ENCODE results near the gene CCNO. TPM values are rescaled to one million over a fixed set of nuclear protein-coding genes. Genes with fewer than 3 reads are reported as not detected.

Gene CCNO
- total RNA-seq, 4 donors from 2014 or later = 0.95 to 3.1 (median 2.5) TPM; not detected in 1

DNA sequence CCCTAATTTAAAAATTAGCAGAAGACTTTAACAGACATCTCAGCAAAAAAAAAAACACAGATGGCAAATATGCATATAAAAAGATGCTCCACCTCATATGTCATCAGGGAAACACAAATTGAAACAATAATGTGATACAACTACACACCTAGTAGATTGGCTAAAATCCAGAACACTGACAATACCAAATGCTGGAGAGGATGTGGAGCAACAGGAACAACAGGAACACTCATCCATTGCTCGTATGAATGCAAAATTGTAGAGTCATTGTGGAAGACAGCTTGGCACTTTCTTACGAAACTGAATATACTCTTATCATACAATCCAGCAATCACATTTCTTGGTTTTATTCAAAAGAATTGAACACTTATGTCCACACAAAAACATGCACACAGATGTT is 28.4 kb downstream of the CCNO start:
- no peak for TF ChIP-seq POLR2A (IDR thresholded peaks at IDR 0.05)
- TF ChIP-seq CTCF (IDR thresholded peaks at IDR 0.05) = no peak
- DNase-seq = no peak
- no peaks in the 10 kb centered on the region for H3K4me1 ChIP-seq

GRCh38 chr5:55191165-55191564 is 42.2 kb downstream of the CCNO start:
- Histone ChIP-seq H3K4me1 (no peaks in the 10 kb centered on the region), H3K9me3 (no peaks in the 10 kb centered on the region), H3K36me3 (no peaks in the 10 kb centered on the region), H3K27me3 (no peaks in the 10 kb centered on the region), H3K4me3 (no peak overlapping the region), H3K27ac (no peak overlapping the region)
- DNase-seq = no peak
- TF ChIP-seq POLR2A (IDR thresholded peaks at IDR 0.05) (no peak), CTCF (IDR thresholded peaks at IDR 0.05) (no peak)

More for the DNA sequence above, 28.4 kb downstream of the CCNO start:
- no peak overlapping the region for H3K4me3 ChIP-seq
- no peaks in the 10 kb centered on the region for H3K9me3 ChIP-seq
- H3K36me3 ChIP-seq = no peaks in the 10 kb centered on the region
- no peak overlapping the region for H3K27ac ChIP-seq
- H3K27me3 ChIP-seq = no peaks in the 10 kb centered on the region

GRCh38 chr5:55188656-55189540 is 44.5 kb downstream of the CCNO start:
- Histone ChIP-seq H3K36me3 (no peaks in the 10 kb centered on the region), H3K27ac (no peak overlapping the region), H3K4me1 (no peaks in the 10 kb centered on the region), H3K4me3 (no peak overlapping the region), H3K27me3 (no peaks in the 10 kb centered on the region), H3K9me3 (no peaks in the 10 kb centered on the region)
- no peak for TF ChIP-seq CTCF (IDR thresholded peaks at IDR 0.05)
- TF ChIP-seq POLR2A (IDR thresholded peaks at IDR 0.05) = no peak
- no peak for DNase-seq

DNA sequence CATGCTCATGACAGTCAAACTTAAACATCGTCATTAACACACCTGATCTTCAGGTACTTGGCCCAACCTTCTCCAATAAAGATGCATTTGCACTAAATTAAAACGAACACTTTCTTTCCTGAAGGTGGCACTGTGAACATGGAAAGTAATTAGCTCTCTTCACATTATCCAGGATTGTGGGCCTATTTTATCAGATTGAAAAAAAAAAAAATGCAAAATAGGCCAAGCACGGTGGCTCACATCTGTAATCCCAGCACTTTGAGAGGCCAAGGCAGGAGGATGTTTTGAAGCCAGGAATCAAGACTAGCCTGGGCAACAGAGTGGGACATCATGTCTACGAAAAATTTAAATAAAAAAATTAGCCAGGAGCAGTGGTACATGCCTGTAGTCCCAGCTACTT is 46.0 kb downstream of the CCNO start:
- Histone ChIP-seq H3K4me3 (no peak overlapping the region), H3K27me3 (no peaks in the 10 kb centered on the region), H3K9me3 (no peaks in the 10 kb centered on the region), H3K27ac (no peak overlapping the region), H3K4me1 (no peaks in the 10 kb centered on the region), H3K36me3 (no peaks in the 10 kb centered on the region)
- TF ChIP-seq POLR2A (IDR thresholded peaks at IDR 0.05) = no peak
- TF ChIP-seq CTCF (IDR thresholded peaks at IDR 0.05) = peak in 3 of 6 experiments; percentile 32 to 48 (median 39)
- no peak for DNase-seq

Other genes starting within 250 kb of the CCNO start
- gene ESM1, start 248.0 kb downstream of the CCNO start, total RNA-seq = not detected
- not detected for gene GZMK, start 209.4 kb downstream of the CCNO start, total RNA-seq
- gene GZMA, start 131.0 kb downstream of the CCNO start, total RNA-seq = 10 to 100 TPM in 1 of 4 donors, 1 to 10 TPM in 2, not detected in 1; 2.2 to 13.8 (median 7.2) TPM
- 1 to 10 TPM in 3 of 4 donors, under 1 TPM in 1; 0.88 to 5.8 (median 1.3) TPM for gene GPX8, start 73.4 kb downstream of the CCNO start, total RNA-seq
- gene CDC20B, start 60.4 kb downstream of the CCNO start, total RNA-seq = not detected
- gene MCIDAS, start 6.3 kb downstream of the CCNO start, total RNA-seq = not detected
- gene DHX29, start 74.1 kb upstream of the CCNO start, total RNA-seq = 10 to 100 TPM; 16.0 to 26.4 (median 20.9) TPM
- 100 to 1,000 TPM in 1 of 4 donors, 10 to 100 TPM in 3; 57.2 to 124 (median 61.5) TPM for gene MTREX, start 74.4 kb upstream of the CCNO start, total RNA-seq